ENCODE results near the gene TTLL9.
A peak's percentile ranks its signal among the peaks of the same experiment; 100 is the strongest.

TTLL9 gene

DNA sequence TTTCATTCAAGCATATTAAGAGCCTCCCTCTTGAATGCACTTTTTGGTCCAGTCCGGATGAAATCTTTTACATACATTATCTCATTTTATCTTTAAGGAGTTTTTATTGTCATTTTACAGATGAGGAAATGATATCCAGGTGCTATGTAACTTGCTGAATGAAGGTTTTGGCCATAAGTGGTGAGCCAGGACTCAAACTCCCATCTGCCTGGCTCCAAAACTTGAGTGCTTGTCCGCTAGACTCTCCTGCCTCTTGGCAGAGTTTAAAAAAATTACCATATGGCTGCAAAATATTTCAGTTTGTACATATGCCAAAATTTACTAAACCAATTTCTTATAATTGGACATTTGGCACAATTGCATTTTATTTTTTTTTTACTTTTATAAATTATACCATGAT, 69.2 kb downstream of the TTLL9 start:
- no peak for DNase-seq (ENCODE audit: low read depth in 1 of 2, low spot score in 1 of 2)

- DNase-seq (ENCODE audit: low read depth in 1 of 2, low spot score in 1 of 2): no peak
These were observed 72.6 kb downstream of the TTLL9 start for GRCh38 chr20:31943052-31943471.

DNA sequence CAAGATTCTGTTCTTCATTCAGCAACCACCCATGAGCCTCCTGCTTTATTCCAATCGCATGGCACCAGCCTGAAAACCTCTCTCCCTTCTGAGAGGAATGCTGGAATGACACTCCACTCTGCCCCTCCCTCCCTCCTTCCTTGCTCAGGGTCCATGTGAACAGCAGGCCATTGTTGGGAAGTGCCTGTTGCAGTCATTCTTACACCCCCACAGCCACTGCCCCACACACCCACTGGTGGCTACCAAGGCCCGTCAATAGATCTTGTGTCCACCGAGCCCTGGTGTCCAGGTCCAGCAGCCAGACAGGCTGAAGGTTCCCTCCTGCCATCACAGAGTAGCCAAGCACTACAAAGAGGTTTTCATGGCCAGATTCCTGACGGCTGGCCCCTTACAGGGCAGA, 74.9 kb downstream of the TTLL9 start:
- no peak for DNase-seq (ENCODE audit: low read depth in 1 of 2, low spot score in 1 of 2)

- DNase-seq (ENCODE audit: low read depth in 1 of 2, low spot score in 1 of 2): no peak
These were observed 75.4 kb downstream of the TTLL9 start for GRCh38 chr20:31945785-31946184.

DNA sequence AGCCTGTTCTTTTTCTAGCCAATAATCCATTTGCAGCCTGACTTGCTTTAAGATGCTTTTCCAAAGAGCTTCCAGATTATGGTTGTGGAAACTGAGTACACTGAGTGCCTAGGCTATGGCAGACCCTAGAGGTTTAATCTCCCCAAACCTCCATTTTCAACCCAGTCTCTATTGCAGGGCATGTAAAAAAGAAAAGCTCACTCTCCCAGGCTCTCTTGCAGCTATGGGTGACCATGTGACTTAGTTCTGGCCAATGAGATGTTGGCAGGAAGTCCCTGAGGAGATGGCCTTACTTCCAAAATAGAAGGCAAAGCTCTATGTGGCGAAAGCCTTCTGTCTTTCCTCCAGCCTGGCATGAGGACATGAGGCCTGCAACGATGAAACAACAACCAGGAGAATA, 77.6 kb downstream of the TTLL9 start:
- DNase-seq (ENCODE audit: low read depth in 1 of 2, low spot score in 1 of 2): no peak

DNA sequence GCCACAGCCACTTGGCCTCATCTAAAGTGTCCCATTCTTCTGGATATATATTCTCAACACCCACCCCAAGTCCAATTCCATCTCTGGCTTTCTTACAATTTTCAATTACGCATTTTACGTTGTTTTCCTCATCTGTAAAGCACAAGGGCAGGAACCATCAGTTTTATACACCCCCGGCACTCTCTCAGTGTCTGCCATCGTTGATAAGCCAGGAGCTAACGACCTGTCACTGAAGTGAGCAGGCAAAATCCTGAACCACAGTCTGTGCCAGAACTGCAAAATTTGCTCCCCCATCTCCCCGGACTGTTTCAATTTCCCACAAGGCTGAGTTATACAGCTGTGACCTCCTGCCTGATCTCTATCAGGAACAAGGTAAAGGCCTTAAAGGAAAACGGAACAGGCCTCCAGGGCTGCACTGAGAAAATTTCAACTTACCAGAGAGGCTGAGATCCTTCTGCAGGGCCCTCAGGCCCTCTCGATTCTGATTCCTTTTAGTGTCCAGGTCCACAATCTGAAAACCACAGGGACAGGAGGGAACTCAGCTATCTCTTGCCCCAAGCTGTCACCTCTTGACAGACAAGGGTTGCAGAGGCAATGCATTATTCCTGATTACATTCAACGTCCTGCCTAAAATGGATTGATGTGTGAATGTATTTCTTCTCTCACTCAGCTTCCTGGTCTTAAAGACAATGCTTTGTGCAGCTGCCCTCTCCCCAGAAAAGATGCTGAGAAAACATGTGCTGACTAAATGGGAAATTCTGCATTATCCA, 79.6 kb downstream of the TTLL9 start:
- no peak for DNase-seq (ENCODE audit: low read depth in 1 of 2, low spot score in 1 of 2)

GRCh38 chr20:31951203-31951529, 80.7 kb downstream of the TTLL9 start:
- DNase-seq (ENCODE audit: low read depth in 1 of 2, low spot score in 1 of 2): no peak

DNA sequence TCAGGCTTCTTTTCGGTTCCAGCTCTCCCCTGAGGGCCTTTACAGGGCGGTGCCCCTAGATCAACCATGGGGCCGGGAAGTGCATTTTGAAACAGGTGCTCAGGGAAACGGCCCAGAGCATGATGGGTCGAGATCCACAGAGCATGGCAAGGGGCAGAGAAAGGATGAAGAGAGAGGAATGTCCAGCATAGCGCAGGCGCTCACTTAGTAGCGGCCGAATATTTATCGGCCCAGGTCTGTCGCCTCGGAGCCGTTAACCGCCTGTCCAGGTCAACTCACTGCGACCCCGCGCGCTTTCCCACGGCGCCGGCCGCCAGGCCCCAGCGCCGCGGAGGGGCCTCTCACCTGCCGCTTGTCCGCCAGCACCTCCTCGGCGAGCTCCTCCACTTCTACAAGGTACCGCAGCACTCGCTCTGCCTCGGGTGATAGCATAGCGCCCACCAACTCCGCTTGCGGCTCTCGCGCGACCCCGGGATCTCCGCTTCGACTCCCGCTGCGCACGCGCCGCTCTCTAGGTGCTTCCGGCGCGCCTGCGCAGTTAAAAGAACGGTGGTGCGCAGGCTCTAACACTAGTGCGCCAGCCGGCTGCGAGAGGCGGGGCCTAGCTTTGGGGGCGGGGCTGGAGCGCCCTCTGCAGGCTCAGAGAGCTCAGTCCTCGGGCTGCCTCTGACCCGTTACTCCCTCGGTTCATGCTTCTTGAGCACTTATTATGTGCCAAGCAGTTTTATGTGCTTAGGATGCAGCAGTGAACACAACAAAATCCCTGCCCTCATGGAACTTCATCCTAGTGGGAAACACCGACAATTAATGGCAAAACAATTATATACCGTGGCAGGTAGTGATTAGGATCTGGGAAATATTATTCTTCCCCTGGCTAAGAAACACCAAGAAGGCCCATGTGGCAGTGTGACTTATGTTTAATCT, 81.4 kb downstream of the TTLL9 start, which contains the start of gene PDRG1:
Gene PDRG1 (minus strand): TSS at position 517 of the 924 bp plus-strand sequence. CDS start 85 bp downstream, at position 432.
- peak; percentile 94 to 98 for DNase-seq (ENCODE audit: low read depth in 1 of 2, low spot score in 1 of 2)

DNA sequence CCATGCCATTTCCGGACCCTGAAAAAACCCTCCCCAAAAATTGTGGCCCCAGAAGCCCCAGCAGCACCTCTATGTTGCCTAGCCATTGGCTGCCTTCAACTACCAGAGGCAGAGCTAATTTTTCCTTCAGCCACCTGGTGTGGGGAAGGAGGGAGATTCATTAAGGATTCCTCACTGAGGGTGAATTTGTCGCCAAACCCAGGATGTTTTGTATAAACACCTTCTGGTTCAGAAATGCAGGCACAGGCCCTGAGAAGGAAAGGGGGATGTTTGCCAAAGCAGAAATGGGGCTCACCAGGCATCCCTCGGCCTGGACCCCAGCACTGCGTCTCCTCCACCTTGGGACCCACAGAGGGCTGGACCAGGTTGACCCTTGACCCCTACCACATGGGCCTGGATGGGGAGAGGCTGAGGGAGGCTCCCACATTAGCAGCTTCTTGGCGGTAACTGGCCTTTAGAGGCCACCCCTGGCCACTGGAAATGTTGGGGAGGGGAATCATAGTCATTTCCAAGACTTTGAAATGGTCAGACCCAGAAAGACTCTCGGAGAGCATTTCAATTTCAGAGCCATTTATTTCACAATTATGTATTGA, 83.2 kb downstream of the TTLL9 start:
- no peak for DNase-seq (ENCODE audit: low read depth in 1 of 2, low spot score in 1 of 2)

GRCh38 chr20:31954500-31954899, 84.1 kb downstream of the TTLL9 start:
- no peak for DNase-seq (ENCODE audit: low read depth in 1 of 2, low spot score in 1 of 2)

GRCh38 chr20:31956556-31957526, 86.4 kb downstream of the TTLL9 start:
- no peak for DNase-seq (ENCODE audit: low read depth in 1 of 2, low spot score in 1 of 2)

- no peak for DNase-seq (ENCODE audit: low read depth in 1 of 2, low spot score in 1 of 2)
These were observed 92.3 kb downstream of the TTLL9 start for GRCh38 chr20:31962761-31963160.

DNA sequence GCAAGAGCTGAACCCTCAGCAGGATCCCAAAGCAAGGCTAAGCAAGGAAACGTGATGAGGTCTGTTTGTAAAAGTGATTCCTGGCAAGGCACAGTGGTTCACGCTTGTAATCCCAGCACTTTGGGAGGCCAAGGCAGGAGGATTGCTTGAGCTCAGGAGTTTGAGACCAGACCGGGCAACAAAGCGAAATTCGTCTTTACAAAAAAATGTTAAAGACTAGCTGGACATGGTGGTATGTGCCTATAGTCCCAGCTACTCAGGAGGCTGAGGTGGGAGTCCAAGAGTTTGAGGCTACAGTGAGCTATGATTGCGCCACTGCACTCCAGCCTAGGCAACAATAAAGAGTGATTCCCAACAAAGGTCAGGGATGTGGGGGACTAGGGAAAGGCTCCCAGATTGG, 93.5 kb downstream of the TTLL9 start:
- DNase-seq (ENCODE audit: low read depth in 1 of 2, low spot score in 1 of 2): no peak

- no peak for DNase-seq (ENCODE audit: low read depth in 1 of 2, low spot score in 1 of 2)
These were observed 96.7 kb downstream of the TTLL9 start for GRCh38 chr20:31966991-31967655.

GRCh38 chr20:31967830-31968249, 97.4 kb downstream of the TTLL9 start, which contains the start of gene XKR7:
TSS of gene XKR7 (plus strand) at chr20:31968151. CDS start at chr20:31968176, 25 bp downstream.
- DNase-seq (ENCODE audit: low read depth in 1 of 2, low spot score in 1 of 2): no peak

DNA sequence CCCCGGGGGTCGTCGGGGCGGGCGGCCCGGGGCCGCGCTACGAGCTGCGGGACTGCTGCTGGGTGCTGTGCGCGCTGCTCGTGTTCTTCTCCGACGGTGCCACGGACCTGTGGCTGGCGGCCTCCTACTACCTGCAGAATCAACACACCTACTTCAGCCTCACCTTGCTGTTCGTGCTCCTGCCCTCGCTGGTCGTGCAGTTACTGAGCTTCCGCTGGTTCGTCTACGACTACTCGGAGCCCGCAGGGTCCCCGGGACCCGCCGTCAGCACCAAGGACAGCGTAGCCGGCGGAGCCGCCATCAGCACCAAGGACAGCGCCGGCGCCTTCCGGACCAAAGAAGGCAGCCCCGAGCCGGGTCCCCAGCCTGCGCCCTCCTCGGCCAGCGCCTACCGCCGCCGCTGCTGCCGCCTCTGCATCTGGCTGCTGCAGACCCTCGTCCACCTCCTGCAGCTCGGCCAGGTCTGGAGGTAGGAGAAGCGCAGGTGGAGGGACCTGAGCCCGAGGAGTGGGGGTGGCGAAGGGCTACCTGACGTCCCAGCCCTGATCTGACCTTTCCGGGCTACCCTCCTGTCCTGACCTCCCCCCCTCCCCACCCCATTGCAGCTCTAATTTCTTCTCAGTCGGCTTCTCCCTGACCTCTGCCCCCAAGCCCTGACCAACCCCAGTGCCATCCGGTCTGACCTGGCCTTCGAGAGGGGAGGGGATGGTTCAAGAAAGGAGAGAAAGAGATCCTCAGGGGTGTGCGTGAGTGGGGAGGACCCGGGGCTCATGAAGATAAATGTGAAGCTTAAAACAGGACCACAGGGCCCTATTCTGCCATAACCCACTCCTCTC, 98.1 kb downstream of the TTLL9 start:
- peak; percentile 68 to 75 for DNase-seq (ENCODE audit: low read depth in 1 of 2, low spot score in 1 of 2)

DNA sequence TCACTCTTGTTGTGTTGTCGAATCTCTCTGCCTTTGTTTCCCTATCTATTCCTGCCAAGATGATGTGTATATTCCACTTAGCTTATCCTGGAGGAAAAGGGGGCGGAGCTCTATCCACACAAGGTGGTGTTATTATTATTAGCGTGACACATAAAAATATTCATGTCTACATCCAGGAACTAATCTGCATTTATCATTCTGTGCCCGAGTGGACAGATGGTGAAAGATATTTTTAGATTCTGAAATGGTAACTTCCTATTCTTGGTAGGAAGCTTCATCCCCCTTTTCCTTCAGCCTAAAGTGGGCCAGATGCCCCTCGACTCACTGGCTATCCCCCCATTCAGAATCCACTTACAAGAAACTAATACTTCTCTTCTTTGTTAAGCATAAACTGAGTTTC, 99.6 kb downstream of the TTLL9 start:
- no peak for DNase-seq (ENCODE audit: low read depth in 1 of 2, low spot score in 1 of 2)

- DNase-seq (ENCODE audit: low read depth in 1 of 2, low spot score in 1 of 2): no peak
These were observed 102.1 kb downstream of the TTLL9 start for GRCh38 chr20:31972471-31973021.

- no peak for DNase-seq (ENCODE audit: low read depth in 1 of 2, low spot score in 1 of 2)
These were observed 103.9 kb downstream of the TTLL9 start for GRCh38 chr20:31974296-31974695.

All from stimulated activated CD4-positive, alpha-beta T cell treated with anti-CD3 and anti-CD28 coated beads, Interleukin-15, amount 100 ng/mL, for 1 hour (primary cell).